OCI-LY1 (cell line): ENCODE results near the gene PRSS56.

Experiments used
- EZH2 ChIP-seq: fragments of 200-600 bp; sonication (generic), shearing (Covaris generic); IDR thresholded peaks from 2 replicates; pipeline ENCODE4 v1.8.0; 2017; ENCODE audit warnings: borderline replicate concordance, mixed run types, mild to moderate bottlenecking, antibody characterized with exemption, low read length, moderate library complexity, mixed read lengths
- TF ChIP-seq, protein P1 (sequence below): fragments of 200-600 bp; sonication (generic), shearing (Covaris generic); IDR thresholded peaks from 2 replicates; pipeline ENCODE4 v1.5.1; 2017; ENCODE audit warnings: mild to moderate bottlenecking, antibody characterized with exemption, low read length, moderate library complexity, mixed read lengths

DNA sequence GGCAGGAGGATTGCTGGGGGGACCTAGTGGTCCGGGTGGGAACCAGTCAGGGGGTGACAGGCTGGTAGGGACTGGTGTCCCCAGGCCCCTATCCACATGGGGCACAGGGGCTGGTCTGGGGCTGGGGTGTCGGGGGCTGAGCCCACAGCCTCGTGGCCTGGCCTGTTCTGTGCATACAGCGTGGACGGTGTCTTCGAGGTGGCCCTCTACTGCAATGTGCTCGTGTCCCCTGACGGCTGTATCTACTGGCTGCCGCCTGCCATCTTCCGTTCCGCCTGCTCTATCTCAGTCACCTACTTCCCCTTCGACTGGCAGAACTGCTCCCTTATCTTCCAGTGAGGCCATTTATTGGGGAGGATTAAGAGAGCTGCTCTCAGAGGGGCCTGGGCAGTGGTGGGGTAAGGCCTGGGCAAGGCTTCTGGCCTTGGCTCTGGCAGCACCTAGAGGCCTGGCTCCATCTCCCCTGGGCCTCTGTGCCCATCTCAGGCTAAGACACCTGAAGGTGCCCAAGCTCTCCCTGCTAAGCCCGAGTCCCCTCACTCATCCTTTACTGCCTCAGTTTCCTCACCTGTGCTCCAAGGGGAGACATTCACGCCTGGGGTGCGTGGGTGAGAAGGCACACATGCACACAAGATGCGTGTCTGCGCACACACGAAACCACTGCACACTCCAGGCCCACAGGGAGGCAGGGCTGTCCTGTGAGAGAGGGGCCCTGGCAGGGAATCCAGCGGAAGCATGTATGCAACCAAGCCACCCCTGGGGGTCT is 21.2 kb downstream of the PRSS56 start:
- TF ChIP-seq, protein P1, sequence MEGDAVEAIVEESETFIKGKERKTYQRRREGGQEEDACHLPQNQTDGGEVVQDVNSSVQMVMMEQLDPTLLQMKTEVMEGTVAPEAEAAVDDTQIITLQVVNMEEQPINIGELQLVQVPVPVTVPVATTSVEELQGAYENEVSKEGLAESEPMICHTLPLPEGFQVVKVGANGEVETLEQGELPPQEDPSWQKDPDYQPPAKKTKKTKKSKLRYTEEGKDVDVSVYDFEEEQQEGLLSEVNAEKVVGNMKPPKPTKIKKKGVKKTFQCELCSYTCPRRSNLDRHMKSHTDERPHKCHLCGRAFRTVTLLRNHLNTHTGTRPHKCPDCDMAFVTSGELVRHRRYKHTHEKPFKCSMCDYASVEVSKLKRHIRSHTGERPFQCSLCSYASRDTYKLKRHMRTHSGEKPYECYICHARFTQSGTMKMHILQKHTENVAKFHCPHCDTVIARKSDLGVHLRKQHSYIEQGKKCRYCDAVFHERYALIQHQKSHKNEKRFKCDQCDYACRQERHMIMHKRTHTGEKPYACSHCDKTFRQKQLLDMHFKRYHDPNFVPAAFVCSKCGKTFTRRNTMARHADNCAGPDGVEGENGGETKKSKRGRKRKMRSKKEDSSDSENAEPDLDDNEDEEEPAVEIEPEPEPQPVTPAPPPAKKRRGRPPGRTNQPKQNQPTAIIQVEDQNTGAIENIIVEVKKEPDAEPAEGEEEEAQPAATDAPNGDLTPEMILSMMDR: no peak
- no peak for TF ChIP-seq EZH2
